Body of pancreas (tissue), 4 donors: ENCODE measurements around the gene SLC9A9. TPM values are rescaled to one million over a fixed set of nuclear protein-coding genes. Genes with fewer than 3 reads are reported as not detected.
"Not testable (repeated sequence)": the region's sequence is repeated elsewhere in the genome, so short reads cannot be mapped to it uniquely, and the experiment has no call there.

Source experiments
- ATAC-seq: fragments of 150-250 bp; one replicate; pipeline ENCODE4 v1.9.1; 2016
- DNase-seq, 4 donors: peaks; one replicate each; pipeline ENCODE4 v3.0.0-alpha.2; 2019
- H3K27ac ChIP-seq, 4 donors: fragments of 200-600 bp; sonication (generic); 1 replicate in 3 of 4; 2 replicates in 1 of 4; pipeline versions ENCODE4 v1.5.1 to v1.6.1; 2016 to 2019; ENCODE audit warnings: mild to moderate bottlenecking in 1 of 4, mixed read lengths in 1 of 4, moderate library complexity in 1 of 4
- H3K27me3 ChIP-seq, 2 donors: fragments of 200-600 bp; sonication (generic); one replicate each; pipeline ENCODE4 v1.6.0; 2016; ENCODE audit warnings: mild to moderate bottlenecking in 1 of 2
- H3K36me3 ChIP-seq, 2 donors: fragments of 200-600 bp; sonication (generic); replicated peaks in 1 of 2; 2 replicates each; pipeline ENCODE4 v1.5.1; 2016; ENCODE audit warnings: low read depth in 2 of 2; ENCODE audit not compliant: insufficient read depth in 1 of 2
- H3K4me1 ChIP-seq: fragments of 200-600 bp; sonication (generic); one replicate; pipeline ENCODE4 v1.6.0; 2016
- H3K4me3 ChIP-seq, 2 donors: fragments of 200-600 bp; sonication (generic); 1 replicate in 1 of 2; 2 replicates in 1 of 2; pipeline ENCODE4 v1.5.1; 2016 to 2019
- H3K9me3 ChIP-seq, 3 donors: fragments of 200-600 bp; sonication (generic); 1 replicate in 2 of 3; 2 replicates in 1 of 3; pipeline ENCODE4 v1.5.1; 2016
- CTCF ChIP-seq, 7 experiments: fragments of 450-650 bp in 4 of 7; fragments of 200-600 bp in 3 of 7; sonication (generic) in 3 of 7; IDR thresholded peaks; one replicate each; pipeline ENCODE4 v1.5.1; 2016 to 2019; ENCODE audit warnings: antibody characterized with exemption in 7 of 7
- POLR2A ChIP-seq, 3 donors: fragments of 450-650 bp; IDR thresholded peaks; one replicate each; pipeline ENCODE4 v1.6.1; 2016; ENCODE audit warnings: antibody characterized with exemption in 3 of 3, mild to moderate bottlenecking in 2 of 3
- WGBS, 2 donors: methylation state at CpG; one replicate each; pipeline ENCODE4 v1.1.5; 2017; 5-methylcytosine and 5-hydroxymethylcytosine counted together
- intact Hi-C: fragments of 100-400 bp; cut with DNase I; formaldehyde crosslinking; loops from one replicate; pipeline ENCODE4 v1.15.1; 2023
- total RNA-seq, 2 donors: library from RNA; depleted of rRNA; stranded (reverse); fragments of >200 nt; gene quantifications; one replicate each; pipeline ENCODE4 v1.1.0, GENCODE V29; 2016

SLC9A9 gene
- total RNA-seq, 2 donors from 2014 or later = 1.6 to 2.3 TPM

GRCh38 chr3:143283432-143284128 is 564.7 kb downstream of the SLC9A9 start:
- ATAC-seq (no peak), DNase-seq (no peak)
- intact Hi-C loops = no loop called here
- no peak overlapping the region for H3K27ac ChIP-seq
- no peak overlapping the region for H3K4me3 ChIP-seq
- H3K27me3 ChIP-seq = no peaks in the 10 kb centered on the region
- no peak for TF ChIP-seq POLR2A (IDR thresholded peaks at IDR 0.05)
- no peak for TF ChIP-seq CTCF (IDR thresholded peaks at IDR 0.05)
- H3K36me3 ChIP-seq = no peaks in the 10 kb centered on the region
- H3K4me1 ChIP-seq = no peaks in the 10 kb centered on the region
- 54 to 66% methylated on average over 4 of the region's 4 CpGs for WGBS, 2 donors
- H3K9me3 ChIP-seq = no peaks in the 10 kb centered on the region

- H3K36me3 ChIP-seq = no peaks in the 10 kb centered on the region
- ATAC-seq (no peak), DNase-seq (no peak)
- no peak for TF ChIP-seq POLR2A (IDR thresholded peaks at IDR 0.05)
- TF ChIP-seq CTCF (IDR thresholded peaks at IDR 0.05) = no peak
- H3K4me1 ChIP-seq = no peaks in the 10 kb centered on the region
- 75 to 84% methylated on average over 2 of the region's 2 CpGs for WGBS, 2 donors
- H3K4me3 ChIP-seq = no peak overlapping the region
- H3K27me3 ChIP-seq = no peaks in the 10 kb centered on the region
- intact Hi-C loops = no loop called here
- no peaks in the 10 kb centered on the region for H3K9me3 ChIP-seq
- no peak overlapping the region for H3K27ac ChIP-seq
Observed at GRCh38 chr3:143280984-143281383, 567.3 kb downstream of the SLC9A9 start.

GRCh38 chr3:143279567-143279966 is 568.7 kb downstream of the SLC9A9 start:
- WGBS, 2 donors = 77 to 86% methylated on average over 5 of the region's 5 CpGs
- H3K27me3 ChIP-seq, DNase-seq, H3K27ac ChIP-seq, intact Hi-C loops, ATAC-seq, H3K4me3 ChIP-seq, H3K9me3 ChIP-seq, H3K36me3 ChIP-seq, H3K4me1 ChIP-seq: not testable (repeated sequence)

- Histone ChIP-seq H3K36me3 (no peaks in the 10 kb centered on the region), H3K4me1 (no peaks in the 10 kb centered on the region), H3K27me3 (no peaks in the 10 kb centered on the region), H3K4me3 (no peak overlapping the region), H3K27ac (no peak overlapping the region), H3K9me3 (no peaks in the 10 kb centered on the region)
- intact Hi-C loops = no loop called here
- WGBS, 2 donors = 34 to 35% methylated on average over 1 of the region's 1 CpG
- no peak for ATAC-seq
- TF ChIP-seq CTCF (IDR thresholded peaks at IDR 0.05) (no peak), POLR2A (IDR thresholded peaks at IDR 0.05) (no peak)
- DNase-seq = no peak
Observed at GRCh38 chr3:143278721-143279120, 569.5 kb downstream of the SLC9A9 start.

- H3K27ac ChIP-seq = no peak overlapping the region
- H3K4me1 ChIP-seq = no peaks in the 10 kb centered on the region
- WGBS, 2 donors = 73 to 79% methylated on average over 2 of the region's 2 CpGs
- intact Hi-C loops = no loop called here
- ATAC-seq = no peak
- no peak for DNase-seq
- no peaks in the 10 kb centered on the region for H3K36me3 ChIP-seq
- H3K27me3 ChIP-seq = no peaks in the 10 kb centered on the region
- no peaks in the 10 kb centered on the region for H3K9me3 ChIP-seq
- TF ChIP-seq POLR2A (IDR thresholded peaks at IDR 0.05) (no peak), CTCF (IDR thresholded peaks at IDR 0.05) (no peak)
- no peak overlapping the region for H3K4me3 ChIP-seq
Observed at GRCh38 chr3:143277531-143277930, 570.7 kb downstream of the SLC9A9 start.
